Adrenal gland (tissue), 5 donors: Measurements from ENCODE around the gene MRPS34.

Experiments used
- POLR2A ChIP-seq, 2 donors: fragments of 450-650 bp; IDR thresholded peaks; one replicate each; pipeline ENCODE4 v1.6.1; 2017; ENCODE audit warnings: antibody characterized with exemption in 2 of 2, mild to moderate bottlenecking in 2 of 2, moderate library complexity in 1 of 2
- TF ChIP-seq, protein P1 (sequence below), 6 experiments: fragments of 450-650 bp in 4 of 6; fragments of 200-600 bp in 2 of 6; sonication (generic) in 1 of 6; IDR thresholded peaks; 1 replicate in 5 of 6; 2 replicates in 1 of 6; pipeline versions ENCODE4 v1.5.1 to v1.8.0; 2016 to 2021; ENCODE audit warnings: antibody characterized with exemption in 6 of 6, mild to moderate bottlenecking in 2 of 6, moderate library complexity in 1 of 6
- donor health status: DM: no; HTN: no; CAD: no.

- TF ChIP-seq, protein P1, sequence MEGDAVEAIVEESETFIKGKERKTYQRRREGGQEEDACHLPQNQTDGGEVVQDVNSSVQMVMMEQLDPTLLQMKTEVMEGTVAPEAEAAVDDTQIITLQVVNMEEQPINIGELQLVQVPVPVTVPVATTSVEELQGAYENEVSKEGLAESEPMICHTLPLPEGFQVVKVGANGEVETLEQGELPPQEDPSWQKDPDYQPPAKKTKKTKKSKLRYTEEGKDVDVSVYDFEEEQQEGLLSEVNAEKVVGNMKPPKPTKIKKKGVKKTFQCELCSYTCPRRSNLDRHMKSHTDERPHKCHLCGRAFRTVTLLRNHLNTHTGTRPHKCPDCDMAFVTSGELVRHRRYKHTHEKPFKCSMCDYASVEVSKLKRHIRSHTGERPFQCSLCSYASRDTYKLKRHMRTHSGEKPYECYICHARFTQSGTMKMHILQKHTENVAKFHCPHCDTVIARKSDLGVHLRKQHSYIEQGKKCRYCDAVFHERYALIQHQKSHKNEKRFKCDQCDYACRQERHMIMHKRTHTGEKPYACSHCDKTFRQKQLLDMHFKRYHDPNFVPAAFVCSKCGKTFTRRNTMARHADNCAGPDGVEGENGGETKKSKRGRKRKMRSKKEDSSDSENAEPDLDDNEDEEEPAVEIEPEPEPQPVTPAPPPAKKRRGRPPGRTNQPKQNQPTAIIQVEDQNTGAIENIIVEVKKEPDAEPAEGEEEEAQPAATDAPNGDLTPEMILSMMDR (IDR thresholded peaks at IDR 0.05) = no peak
- no peak for TF ChIP-seq POLR2A (IDR thresholded peaks at IDR 0.05)
These were observed 4.0 kb downstream of the MRPS34 start for GRCh38 chr16:1768767-1769401.
